ES-I3 (cell line): ENCODE measurements around the gene KCNA5.

ENCODE experiments used
- H3K36me3 ChIP-seq: 2 replicates; pipeline ENCODE4 v1.6.1; 2013; ENCODE audit warnings: mild to moderate bottlenecking, low read length, control low read depth, moderate library complexity; ENCODE audit not compliant: insufficient read depth
- H3K4me1 ChIP-seq: 2 replicates; pipeline ENCODE4 v1.6.1; 2013; ENCODE audit warnings: mild to moderate bottlenecking, control low read depth, low read length; ENCODE audit not compliant: insufficient read depth
- H3K9ac ChIP-seq: 2 replicates; pipeline ENCODE4 v1.6.1; 2013; ENCODE audit warnings: low read depth, mild to moderate bottlenecking, low read length, moderate library complexity
- H3K9me3 ChIP-seq: 2 replicates; pipeline ENCODE4 v1.6.1; 2013; ENCODE audit warnings: mild to moderate bottlenecking, low read length, moderate library complexity; ENCODE audit not compliant: control insufficient read depth, insufficient read depth

The KCNA5 gene

GRCh38 chr12:5043589-5044419 is at the start of gene KCNA5:
TSS of gene KCNA5 (plus strand) at chr12:5043879. CDS start at chr12:5044148, 269 bp downstream.
- 0 out of 2 replicates have a peak, but pooled peaks cover 5% of the 10 kb centered on the region for H3K4me1 ChIP-seq
- peak within 1 kb of the TSS; percentile 38; the same call in 1 of the 2 replicates for H3K9ac ChIP-seq
- H3K36me3 ChIP-seq = no peaks in the 10 kb centered on the region
- no peaks in the 10 kb centered on the region for H3K9me3 ChIP-seq

GRCh38 chr12:4994622-4995021 is 49.1 kb upstream of the KCNA5 start:
- H3K4me1 ChIP-seq = peaks cover 5% of the 10 kb centered on the region
- no peak overlapping the region for H3K9ac ChIP-seq
- no peaks in the 10 kb centered on the region for H3K9me3 ChIP-seq
- H3K36me3 ChIP-seq = no peaks in the 10 kb centered on the region

GRCh38 chr12:4996714-4997113 is 47.0 kb upstream of the KCNA5 start:
- Histone ChIP-seq H3K36me3 (no peaks in the 10 kb centered on the region), H3K9ac (no peak overlapping the region), H3K9me3 (no peaks in the 10 kb centered on the region), H3K4me1 (peaks cover 2% of the 10 kb centered on the region)

- Histone ChIP-seq H3K9ac (no peak overlapping the region), H3K4me1 (no peaks in the 10 kb centered on the region; the same call in 1 of the 2 replicates), H3K36me3 (no peaks in the 10 kb centered on the region), H3K9me3 (no peaks in the 10 kb centered on the region)
These were observed 45.7 kb upstream of the KCNA5 start for GRCh38 chr12:4997939-4998338.

GRCh38 chr12:5000204-5000603 is 43.5 kb upstream of the KCNA5 start:
- Histone ChIP-seq H3K4me1 (no peaks in the 10 kb centered on the region; the same call in 1 of the 2 replicates), H3K9ac (no peak overlapping the region), H3K9me3 (no peaks in the 10 kb centered on the region), H3K36me3 (no peaks in the 10 kb centered on the region)

- no peak overlapping the region for H3K9ac ChIP-seq
- no peaks in the 10 kb centered on the region; the same call in 1 of the 2 replicates for H3K4me1 ChIP-seq
- no peaks in the 10 kb centered on the region for H3K9me3 ChIP-seq
- no peaks in the 10 kb centered on the region for H3K36me3 ChIP-seq
These were observed 42.9 kb upstream of the KCNA5 start for GRCh38 chr12:5000658-5001385.

- Histone ChIP-seq H3K4me1 (no peaks in the 10 kb centered on the region; the same call in 1 of the 2 replicates), H3K9ac (no peak overlapping the region), H3K9me3 (no peaks in the 10 kb centered on the region), H3K36me3 (no peaks in the 10 kb centered on the region)
These were observed 40.5 kb upstream of the KCNA5 start for GRCh38 chr12:5003025-5003666.

GRCh38 chr12:5008661-5009060 is 35.0 kb upstream of the KCNA5 start:
- Histone ChIP-seq H3K9me3 (no peaks in the 10 kb centered on the region; the same call in 1 of the 2 replicates), H3K36me3 (no peaks in the 10 kb centered on the region), H3K4me1 (no peaks in the 10 kb centered on the region), H3K9ac (no peak overlapping the region)

GRCh38 chr12:5010151-5010550 is 33.5 kb upstream of the KCNA5 start:
- Histone ChIP-seq H3K36me3 (no peaks in the 10 kb centered on the region), H3K9ac (no peak overlapping the region), H3K4me1 (no peaks in the 10 kb centered on the region), H3K9me3 (no peaks in the 10 kb centered on the region; the same call in 1 of the 2 replicates)

- Histone ChIP-seq H3K9me3 (no peaks in the 10 kb centered on the region; the same call in 1 of the 2 replicates), H3K9ac (no peak overlapping the region), H3K4me1 (no peaks in the 10 kb centered on the region), H3K36me3 (no peaks in the 10 kb centered on the region)
These were observed 31.3 kb upstream of the KCNA5 start for GRCh38 chr12:5012337-5012736.

- Histone ChIP-seq H3K9ac (no peak overlapping the region), H3K4me1 (no peaks in the 10 kb centered on the region; the same call in 1 of the 2 replicates), H3K36me3 (no peaks in the 10 kb centered on the region), H3K9me3 (no peaks in the 10 kb centered on the region; the same call in 1 of the 2 replicates)
These were observed 30.4 kb upstream of the KCNA5 start for GRCh38 chr12:5013266-5013730.

GRCh38 chr12:5014269-5014668 is 29.4 kb upstream of the KCNA5 start:
- H3K9me3 ChIP-seq = no peaks in the 10 kb centered on the region; the same call in 1 of the 2 replicates
- no peak overlapping the region for H3K9ac ChIP-seq
- no peaks in the 10 kb centered on the region; the same call in 1 of the 2 replicates for H3K4me1 ChIP-seq
- H3K36me3 ChIP-seq = no peaks in the 10 kb centered on the region

GRCh38 chr12:5015711-5016492 is 27.8 kb upstream of the KCNA5 start:
- no peaks in the 10 kb centered on the region; the same call in 1 of the 2 replicates for H3K4me1 ChIP-seq
- H3K9ac ChIP-seq = no peak overlapping the region
- H3K9me3 ChIP-seq = no peaks in the 10 kb centered on the region
- H3K36me3 ChIP-seq = no peaks in the 10 kb centered on the region
